ENCODE results near the gene CD38.

DNA sequence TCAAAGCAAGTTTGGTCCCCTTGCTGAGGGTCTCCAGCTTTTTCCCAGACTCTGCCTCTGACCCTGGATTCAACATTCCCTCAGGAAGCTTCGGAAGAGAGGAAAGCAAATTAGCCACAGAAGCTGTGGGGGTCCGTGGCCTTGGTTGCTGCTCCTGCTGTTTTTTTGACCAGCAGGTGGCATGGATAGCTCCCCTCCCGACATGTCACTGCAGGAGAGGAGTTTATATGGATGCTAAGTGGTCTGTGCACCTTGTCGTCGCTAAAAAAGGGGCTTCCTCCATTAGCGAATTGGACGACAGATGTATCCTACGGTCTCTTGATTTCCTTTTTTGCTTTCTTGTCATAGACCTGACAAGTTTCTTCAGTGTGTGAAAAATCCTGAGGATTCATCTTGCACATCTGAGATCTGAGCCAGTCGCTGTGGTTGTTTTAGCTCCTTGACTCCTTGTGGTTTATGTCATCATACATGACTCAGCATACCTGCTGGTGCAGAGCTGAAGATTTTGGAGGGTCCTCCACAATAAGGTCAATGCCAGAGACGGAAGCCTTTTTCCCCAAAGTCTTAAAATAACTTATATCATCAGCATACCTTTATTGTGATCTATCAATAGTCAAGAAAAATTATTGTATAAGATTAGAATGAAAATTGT is 70.2 kb downstream of the CD38 start:
- TF ChIP-seq, protein P1, sequence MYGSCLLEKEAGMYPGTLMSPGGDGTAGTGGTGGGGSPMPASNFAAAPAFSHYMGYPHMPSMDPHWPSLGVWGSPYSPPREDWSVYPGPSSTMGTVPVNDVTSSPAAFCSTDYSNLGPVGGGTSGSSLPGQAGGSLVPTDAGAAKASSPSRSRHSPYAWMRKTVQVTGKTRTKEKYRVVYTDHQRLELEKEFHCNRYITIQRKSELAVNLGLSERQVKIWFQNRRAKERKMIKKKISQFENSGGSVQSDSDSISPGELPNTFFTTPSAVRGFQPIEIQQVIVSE (CRISPR knock-in tag; IDR thresholded peaks at IDR 0.05; ENCODE audit: borderline replicate concordance), result no peak
- TF ChIP-seq, protein P2, sequence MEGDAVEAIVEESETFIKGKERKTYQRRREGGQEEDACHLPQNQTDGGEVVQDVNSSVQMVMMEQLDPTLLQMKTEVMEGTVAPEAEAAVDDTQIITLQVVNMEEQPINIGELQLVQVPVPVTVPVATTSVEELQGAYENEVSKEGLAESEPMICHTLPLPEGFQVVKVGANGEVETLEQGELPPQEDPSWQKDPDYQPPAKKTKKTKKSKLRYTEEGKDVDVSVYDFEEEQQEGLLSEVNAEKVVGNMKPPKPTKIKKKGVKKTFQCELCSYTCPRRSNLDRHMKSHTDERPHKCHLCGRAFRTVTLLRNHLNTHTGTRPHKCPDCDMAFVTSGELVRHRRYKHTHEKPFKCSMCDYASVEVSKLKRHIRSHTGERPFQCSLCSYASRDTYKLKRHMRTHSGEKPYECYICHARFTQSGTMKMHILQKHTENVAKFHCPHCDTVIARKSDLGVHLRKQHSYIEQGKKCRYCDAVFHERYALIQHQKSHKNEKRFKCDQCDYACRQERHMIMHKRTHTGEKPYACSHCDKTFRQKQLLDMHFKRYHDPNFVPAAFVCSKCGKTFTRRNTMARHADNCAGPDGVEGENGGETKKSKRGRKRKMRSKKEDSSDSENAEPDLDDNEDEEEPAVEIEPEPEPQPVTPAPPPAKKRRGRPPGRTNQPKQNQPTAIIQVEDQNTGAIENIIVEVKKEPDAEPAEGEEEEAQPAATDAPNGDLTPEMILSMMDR (IDR thresholded peaks at IDR 0.05), result no peak
- no peak for TF ChIP-seq ZBTB21 (CRISPR knock-in tag; IDR thresholded peaks at IDR 0.05; ENCODE audit: borderline replicate concordance)
- no peak for TF ChIP-seq TEAD4 (CRISPR knock-in tag; IDR thresholded peaks at IDR 0.05)
- TF ChIP-seq, protein P3, sequence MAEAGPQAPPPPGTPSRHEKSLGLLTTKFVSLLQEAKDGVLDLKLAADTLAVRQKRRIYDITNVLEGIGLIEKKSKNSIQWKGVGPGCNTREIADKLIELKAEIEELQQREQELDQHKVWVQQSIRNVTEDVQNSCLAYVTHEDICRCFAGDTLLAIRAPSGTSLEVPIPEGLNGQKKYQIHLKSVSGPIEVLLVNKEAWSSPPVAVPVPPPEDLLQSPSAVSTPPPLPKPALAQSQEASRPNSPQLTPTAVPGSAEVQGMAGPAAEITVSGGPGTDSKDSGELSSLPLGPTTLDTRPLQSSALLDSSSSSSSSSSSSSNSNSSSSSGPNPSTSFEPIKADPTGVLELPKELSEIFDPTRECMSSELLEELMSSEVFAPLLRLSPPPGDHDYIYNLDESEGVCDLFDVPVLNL (CRISPR knock-in tag; IDR thresholded peaks at IDR 0.05; ENCODE audit: borderline replicate concordance, low read depth), result no peak
- TF ChIP-seq ESRRA (CRISPR knock-in tag; IDR thresholded peaks at IDR 0.05; ENCODE audit: borderline replicate concordance), result no peak
- TF ChIP-seq FOXK1 (CRISPR knock-in tag; IDR thresholded peaks at IDR 0.05), result no peak
- TF ChIP-seq PREB (CRISPR knock-in tag; IDR thresholded peaks at IDR 0.05; ENCODE audit: borderline replicate concordance), result no peak
- no peak for TF ChIP-seq NR2C2 (CRISPR knock-in tag; IDR thresholded peaks at IDR 0.05)
- TF ChIP-seq, protein P4, sequence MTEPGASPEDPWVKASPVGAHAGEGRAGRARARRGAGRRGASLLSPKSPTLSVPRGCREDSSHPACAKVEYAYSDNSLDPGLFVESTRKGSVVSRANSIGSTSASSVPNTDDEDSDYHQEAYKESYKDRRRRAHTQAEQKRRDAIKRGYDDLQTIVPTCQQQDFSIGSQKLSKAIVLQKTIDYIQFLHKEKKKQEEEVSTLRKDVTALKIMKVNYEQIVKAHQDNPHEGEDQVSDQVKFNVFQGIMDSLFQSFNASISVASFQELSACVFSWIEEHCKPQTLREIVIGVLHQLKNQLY (CRISPR knock-in tag; IDR thresholded peaks at IDR 0.05), result no peak
- no peak for TF ChIP-seq ZNF671 (CRISPR knock-in tag; IDR thresholded peaks at IDR 0.05)
- no peak for TF ChIP-seq CREB1 (CRISPR knock-in tag; IDR thresholded peaks at IDR 0.05)

Data from WTC11 (cell line).